K562 (cell line): ENCODE data around the gene ATP2A1. TPM values are rescaled to one million over a fixed set of nuclear protein-coding genes. Genes with fewer than 3 reads are reported as not detected.

Experiments used
- ATAC-seq: fragments of 200-7000 bp; cut with Tn5 transposase; 3 replicates; pipeline ENCODE4 v1.9.1; 2020; ENCODE audit warnings: moderate library complexity
- BruUV-seq: library from RNA; stranded (reverse); fragments of 400-500 nt; replicated peaks from 2 replicates; lab custom pipeline; 2021; lab: Mats Ljungman, UMichigan
- CTCF ChIA-PET: fragments of 300-600 bp; formaldehyde crosslinking; extraction: SDS; loops from one replicate; lab custom pipeline; 2021; ENCODE audit warnings: low intra/inter-chr PET ratio; lab: Yijun Ruan, JAX
- POLR2A ChIA-PET: fragments of 300-600, 350-650 bp; sonication (Branson Sonifier 250); formaldehyde crosslinking; extraction: SDS; loops from one replicate; lab custom pipeline; 2021; ENCODE audit warnings: antibody characterized with exemption, inconsistent platforms; lab: Yijun Ruan, JAX
- DNase-seq, 4 experiments: peaks; one replicate each; pipeline versions ENCODE4 v3.0.0 to v3.0.0-alpha.2; 2011 to 2018; ENCODE audit warnings: low spot score in 3 of 4, mixed read lengths in 3 of 4; ENCODE audit errors: extremely low read depth in 1 of 4
- FAIRE-seq: peaks from 2 replicates; lab custom pipeline; 2011; peaks lifted over from hg19 to GRCh38; lab: Jason Lieb, UNC
- H2AFZ ChIP-seq: 2 replicates; pipeline ENCODE4 v1.6.0; 2011; ENCODE audit warnings: low read depth, low read length, control low read depth, inconsistent platforms
- H3K27ac ChIP-seq: fragments of 200-600 bp; 3 replicates; pipeline ENCODE4 v1.8.0; 2011; ENCODE audit warnings: low read depth, mild to moderate bottlenecking, control low read depth, inconsistent platforms, low read length, moderate library complexity, mixed read lengths; ENCODE audit errors: extremely low read depth
- H3K27me3 ChIP-seq, 2 experiments: fragments of 300-600 bp in 1 of 2; 2 replicates in 1 of 2; 3 replicates in 1 of 2; pipeline versions ENCODE4 v1.6.0 to v1.8.0; 2011; ENCODE audit warnings: inconsistent platforms in 2 of 2, low read length in 2 of 2, mild to moderate bottlenecking in 1 of 2, mixed read lengths in 1 of 2, moderate library complexity in 1 of 2; ENCODE audit not compliant: control insufficient read depth in 2 of 2, insufficient read depth in 2 of 2
- H3K36me3 ChIP-seq: fragments of 300-600 bp; 3 replicates; pipeline ENCODE4 v1.8.0; 2011; ENCODE audit warnings: mild to moderate bottlenecking, low read length, inconsistent platforms; ENCODE audit not compliant: control insufficient read depth, insufficient read depth
- H3K4me1 ChIP-seq, 2 experiments: fragments of 200-600 bp in 1 of 2; replicated peaks in 1 of 2; 2 replicates in 1 of 2; 3 replicates in 1 of 2; pipeline versions ENCODE4 v1.5.1 to v1.8.0; 2011; ENCODE audit warnings: inconsistent platforms in 2 of 2, low read length in 2 of 2, mild to moderate bottlenecking in 1 of 2, mixed read lengths in 1 of 2, moderate library complexity in 1 of 2; ENCODE audit not compliant: control insufficient read depth in 2 of 2, insufficient read depth in 2 of 2
- H3K4me2 ChIP-seq: 2 replicates; pipeline ENCODE4 v1.6.1; 2011; ENCODE audit warnings: low read length, control low read depth, inconsistent platforms, mixed read lengths; ENCODE audit not compliant: insufficient read depth
- H3K4me3 ChIP-seq: fragments of 200-600 bp; sonication (generic), shearing (Covaris generic); 2 replicates; pipeline ENCODE4 v1.5.1; 2016; ENCODE audit warnings: control low read depth, inconsistent platforms
- H3K79me2 ChIP-seq: fragments of 200-600 bp; 3 replicates; pipeline ENCODE4 v1.8.0; 2011; ENCODE audit warnings: low read length, inconsistent platforms; ENCODE audit not compliant: control insufficient read depth, insufficient read depth
- H3K9ac ChIP-seq, 2 experiments: 2 replicates each; pipeline versions ENCODE4 v1.6.0 to v1.6.1; 2011; ENCODE audit warnings: low read depth in 2 of 2, low read length in 2 of 2, control low read depth in 1 of 2, inconsistent platforms in 1 of 2, mild to moderate bottlenecking in 1 of 2, mixed read lengths in 1 of 2; ENCODE audit not compliant: insufficient read depth in 1 of 2
- H3K9me1 ChIP-seq: one replicate; pipeline ENCODE4 v1.6.0; 2011; ENCODE audit warnings: inconsistent platforms, mild to moderate bottlenecking, low read length, moderate library complexity; ENCODE audit not compliant: control insufficient read depth, insufficient read depth
- H3K9me3 ChIP-seq: replicated peaks from 2 replicates; pipeline ENCODE4 v1.5.1; 2011; ENCODE audit warnings: low read depth, low read length, inconsistent platforms; ENCODE audit not compliant: control insufficient read depth, insufficient read depth
- H4K20me1 ChIP-seq: replicated peaks from 2 replicates; pipeline ENCODE4 v1.6.1; 2011; ENCODE audit warnings: low read length, inconsistent platforms, mixed read lengths; ENCODE audit not compliant: control insufficient read depth, insufficient read depth
- ARNT ChIP-seq, 2 experiments: fragments of 450-650 bp; IDR thresholded peaks; 2 replicates each; pipeline ENCODE4 v1.6.1; 2016; ENCODE audit warnings: mild to moderate bottlenecking in 1 of 2
- C11orf30 ChIP-seq: fragments of 450-650 bp; IDR thresholded peaks from 2 replicates; pipeline ENCODE4 v1.6.1; 2016; ENCODE audit warnings: low read depth, mild to moderate bottlenecking
- ELF1 ChIP-seq: fragments of 200-800 bp; sonication (Bioruptor generic); IDR thresholded peaks from 2 replicates; pipeline ENCODE4 v1.6.1; 2016; ENCODE audit warnings: missing genetic modification characterization, missing compliant biosample characterization
- HBP1 ChIP-seq: fragments of 450-650 bp; formaldehyde crosslinking; IDR thresholded peaks from 2 replicates; pipeline ENCODE4 v1.4.0; 2022; ENCODE audit warnings: missing genetic modification characterization
- ZBTB8A ChIP-seq: fragments of 450-650 bp; IDR thresholded peaks from 2 replicates; pipeline ENCODE4 v1.6.1; 2018; ENCODE audit warnings: mild to moderate bottlenecking, moderate library complexity; ENCODE audit not compliant: partially characterized antibody
- ZNF592 ChIP-seq: fragments of 450-650 bp; IDR thresholded peaks from 2 replicates; pipeline ENCODE4 v1.6.1; 2017; ENCODE audit warnings: antibody characterized with exemption, mild to moderate bottlenecking
- WGBS: fragments of 100-300 bp; shearing (Covaris generic); methylation state at CpG from one replicate; pipeline ENCODE4 v1.1.6; 2016; ENCODE audit warnings: low coverage, mixed read lengths; ENCODE audit not compliant: insufficient coverage; ENCODE audit errors: missing lambda C conversion rate; 5-methylcytosine and 5-hydroxymethylcytosine counted together
- in situ Hi-C: fragments of 300-500 bp; cut with MboI; formaldehyde crosslinking; loops from 4 replicates; pipeline ENCODE4 v1.15.0; 2018; ENCODE audit warnings: inconsistent platforms, mixed read lengths
- intact Hi-C: fragments of 100-400 bp; cut with micrococcal nuclease; formaldehyde crosslinking; loops from 2 replicates; pipeline ENCODE4 v1.14.2; 2022
- polyA plus RNA-seq, 8 experiments: library from polyadenylated mRNA; depleted of rRNA in 4 of 8; stranded (reverse) in 5 of 8; unstranded in 3 of 8; fragments of >200 nt; fragmentation: Nextera tagmentation in 2 of 8; fragmentation: Illumina TruSeq in 1 of 8; extraction: Ambion mirVana in 2 of 8; extraction: Trizol in 1 of 8; gene quantifications; 2 replicates each; pipeline versions ENCODE4 v1.2.1 to v1.2.3, GENCODE V29; 2011 to 2014; ENCODE audit warnings: inconsistent platforms in 1 of 8, missing spikeins in 1 of 8
- total RNA-seq, 7 experiments: library from RNA; depleted of rRNA in 6 of 7; stranded (reverse); fragments of >200 nt in 6 of 7; fragmentation: Illumina TruSeq in 2 of 7; extraction: Trizol in 2 of 7; gene quantifications; 2 replicates each; pipeline versions ENCODE4 v1.2.1 to v1.2.3, GENCODE V29; 2011 to 2021; ENCODE audit warnings: low replicate concordance in 1 of 7
- TF ChIP-seq, protein P1 (sequence below): sonication (generic); formaldehyde crosslinking; IDR thresholded peaks from 2 replicates; pipeline ENCODE4 v1.8.1; 2023; ENCODE audit warnings: mild to moderate bottlenecking, missing genetic modification reagents, moderate library complexity

ATP2A1 gene
- total and polyA plus RNA-seq, 9 of the 15 experiments (the other 6 are each of a cell fraction or from before 2014, with no cell fraction given): 0.25 to 2.6 (median 0.65) TPM

DNA sequence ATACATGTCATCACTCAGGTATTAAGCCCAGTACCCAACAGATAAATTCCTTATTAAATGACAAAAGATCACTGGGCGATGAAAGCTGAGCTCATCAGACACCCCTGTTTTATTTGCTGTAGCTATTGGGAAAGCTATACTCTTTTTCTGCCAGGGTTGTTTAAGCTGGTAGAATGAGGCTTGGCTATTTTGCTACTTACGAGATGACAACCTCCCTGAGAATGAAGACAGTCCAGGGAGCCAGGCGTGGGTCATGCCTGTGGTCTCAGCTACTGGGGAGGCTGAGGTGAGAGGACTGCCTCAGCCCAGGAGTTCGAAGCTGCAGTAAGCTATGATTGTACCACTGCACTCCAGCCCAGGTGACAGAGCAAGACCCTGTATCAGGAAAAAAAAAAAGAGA is 19.0 kb upstream of the ATP2A1 start:
- H3K9ac ChIP-seq: no peak overlapping the region
- no peak for FAIRE-seq
- peaks cover 6 to 12% of the 10 kb centered on the region in 2 experiments for H3K4me1 ChIP-seq
- WGBS: 90% methylated on average over 4 of the region's 4 CpGs
- H3K9me3 ChIP-seq: no peaks in the 10 kb centered on the region
- intact Hi-C loops: no loop called here
- TF ChIP-seq ZBTB8A (no peak), C11orf30 (no peak), HBP1 (CRISPR knock-in tag) (no peak), ZNF592 (no peak), ARNT (IDR thresholded peaks at IDR 0.05) (no peak), ELF1 (tag) (no peak)
- TF ChIP-seq, protein P1, sequence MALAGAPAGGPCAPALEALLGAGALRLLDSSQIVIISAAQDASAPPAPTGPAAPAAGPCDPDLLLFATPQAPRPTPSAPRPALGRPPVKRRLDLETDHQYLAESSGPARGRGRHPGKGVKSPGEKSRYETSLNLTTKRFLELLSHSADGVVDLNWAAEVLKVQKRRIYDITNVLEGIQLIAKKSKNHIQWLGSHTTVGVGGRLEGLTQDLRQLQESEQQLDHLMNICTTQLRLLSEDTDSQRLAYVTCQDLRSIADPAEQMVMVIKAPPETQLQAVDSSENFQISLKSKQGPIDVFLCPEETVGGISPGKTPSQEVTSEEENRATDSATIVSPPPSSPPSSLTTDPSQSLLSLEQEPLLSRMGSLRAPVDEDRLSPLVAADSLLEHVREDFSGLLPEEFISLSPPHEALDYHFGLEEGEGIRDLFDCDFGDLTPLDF (CRISPR knock-in tag): no peak
- TF ChIP-seq, all 486 proteins: peak for 0
- Histone ChIP-seq H3K27me3 (no peaks in the 10 kb centered on the region), H3K4me3 (no peak overlapping the region), H3K36me3 (no peaks in the 10 kb centered on the region), H3K4me2 (no peak overlapping the region), H3K79me2 (peaks cover 27% of the 10 kb centered on the region), H3K9me1 (no peaks in the 10 kb centered on the region), H3K27ac (no peak overlapping the region), H4K20me1 (peaks cover 3% of the 10 kb centered on the region; the same call in 1 of the 2 replicates), H2AFZ (no peak overlapping the region)
- ATAC-seq: no peak
- no peak for DNase-seq
- BruUV-seq: no TSS peak
- POLR2A ChIA-PET: interaction anchor here (0.7 to 4.0 kb wide), 3 partner anchors 10 to 84 kb away, joined by 4 to 16 read pairs (median 14); partner anchors contain the start of gene TUFM
- in situ Hi-C loops: no loop called here
- CTCF ChIA-PET: no interaction called here
